ENCODE measurements around the gene SYT5. TPM values are rescaled to one million over a fixed set of nuclear protein-coding genes. Genes with fewer than 3 reads are reported as not detected.

Gene SYT5
- total RNA-seq, 1 donor, result 0.45 TPM

GRCh38 chr19:55216461-55217198, 36.5 kb upstream of the SYT5 start:
- peak; percentile 12 for TF ChIP-seq CTCF (IDR thresholded peaks at IDR 0.05; ENCODE audit: insufficient read depth, low read length)
- peak overlapping the region; percentile 65 for H3K4me3 ChIP-seq (ENCODE audit: low read depth, low read length)
- DNase-seq (ENCODE audit: low read depth), result peak; percentile 100

- DNase-seq (ENCODE audit: low read depth), result no peak
- no peak for TF ChIP-seq CTCF (IDR thresholded peaks at IDR 0.05; ENCODE audit: insufficient read depth, low read length)
- no peak overlapping the region for H3K4me3 ChIP-seq (ENCODE audit: low read depth, low read length)
Observed at GRCh38 chr19:55213547-55213946, 33.5 kb upstream of the SYT5 start.

GRCh38 chr19:55212447-55212846, 32.4 kb upstream of the SYT5 start:
- no peak for TF ChIP-seq CTCF (IDR thresholded peaks at IDR 0.05; ENCODE audit: insufficient read depth, low read length)

GRCh38 chr19:55209693-55210472, 29.8 kb upstream of the SYT5 start:
- peak; percentile 96 for DNase-seq (ENCODE audit: low read depth)
- no peak for TF ChIP-seq CTCF (IDR thresholded peaks at IDR 0.05; ENCODE audit: insufficient read depth, low read length)
- no peak overlapping the region for H3K4me3 ChIP-seq (ENCODE audit: low read depth, low read length)

More at GRCh38 chr19:55212447-55212846, 32.4 kb upstream of the SYT5 start:
- no peak for DNase-seq (ENCODE audit: low read depth)
- no peak overlapping the region for H3K4me3 ChIP-seq (ENCODE audit: low read depth, low read length)

GRCh38 chr19:55208880-55209692, 29.0 kb upstream of the SYT5 start, which contains the start of gene PTPRH:
Gene PTPRH (minus strand): TSS chr19:55209501. CDS start chr19:55209433, 68 bp downstream.
- no peak for DNase-seq (ENCODE audit: low read depth)
- no peak for TF ChIP-seq CTCF (IDR thresholded peaks at IDR 0.05; ENCODE audit: insufficient read depth, low read length)
- no peak within 1 kb of the TSS for H3K4me3 ChIP-seq (ENCODE audit: low read depth, low read length)

- TF ChIP-seq CTCF (IDR thresholded peaks at IDR 0.05; ENCODE audit: insufficient read depth, low read length), result no peak
- peak; percentile 92 for DNase-seq (ENCODE audit: low read depth)
- peak overlapping the region; percentile 66 for H3K4me3 ChIP-seq (ENCODE audit: low read depth, low read length)
Observed at GRCh38 chr19:55206664-55207500, 26.8 kb upstream of the SYT5 start.
